DMS53 (cell line): ENCODE measurements around the gene NVL.
A peak's percentile ranks its signal among the peaks of the same experiment; 100 is the strongest.

ENCODE experiments used
- DNase-seq: peaks from one replicate; lab custom pipeline; 2025; lab: John Stamatoyannopoulos, UW

Gene NVL

DNA sequence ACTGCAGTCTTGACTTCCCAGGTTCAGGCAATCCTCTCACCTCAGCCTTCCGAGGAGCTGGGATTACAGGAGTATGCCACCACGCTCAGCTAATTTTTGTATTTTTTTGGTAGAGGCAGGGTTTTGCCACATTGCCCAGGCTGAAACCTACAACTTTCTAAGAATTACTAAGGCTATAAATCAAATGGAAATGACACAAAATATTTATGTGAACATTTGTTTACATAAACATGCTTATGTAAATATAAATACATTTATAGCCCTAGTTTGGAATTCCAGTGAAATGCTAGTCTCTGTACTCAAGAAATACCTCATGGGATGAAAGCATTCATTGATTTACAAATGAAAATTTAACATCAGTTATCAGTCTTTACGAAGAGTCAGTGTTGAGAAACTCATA, 47.8 kb downstream of the NVL start:
- DNase-seq: no peak

DNA sequence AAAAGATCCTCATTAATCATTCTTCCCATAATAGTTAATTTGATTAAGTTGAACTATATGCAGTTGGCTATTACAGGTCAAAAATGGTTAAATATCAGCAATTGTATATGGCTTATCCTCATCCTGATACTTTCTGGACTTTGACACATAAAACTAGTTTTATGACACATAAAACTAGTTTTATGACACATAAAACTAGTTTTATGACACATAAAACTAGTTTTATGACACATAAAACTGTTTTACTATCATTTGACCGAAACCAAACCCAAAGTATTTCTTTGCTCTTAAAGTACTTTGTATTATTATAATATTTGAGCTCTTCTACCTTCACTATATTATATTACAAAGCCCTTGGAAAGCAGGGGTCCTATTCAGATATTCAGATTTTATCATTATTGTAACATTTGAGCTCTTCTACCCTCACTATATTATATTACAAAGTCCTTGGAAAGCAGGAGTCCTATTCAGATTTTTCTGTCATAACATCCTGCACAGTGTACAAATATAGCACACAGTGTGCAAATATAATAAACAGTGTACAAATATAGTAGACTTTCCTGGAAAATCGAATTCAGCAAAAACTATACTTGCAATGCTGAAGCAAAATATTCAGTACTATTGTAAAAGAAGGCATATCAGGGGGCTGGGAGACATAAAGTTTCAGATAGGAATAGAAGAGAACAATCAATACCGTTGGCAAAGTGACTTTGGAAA, 53.0 kb downstream of the NVL start:
- DNase-seq: no peak

DNA sequence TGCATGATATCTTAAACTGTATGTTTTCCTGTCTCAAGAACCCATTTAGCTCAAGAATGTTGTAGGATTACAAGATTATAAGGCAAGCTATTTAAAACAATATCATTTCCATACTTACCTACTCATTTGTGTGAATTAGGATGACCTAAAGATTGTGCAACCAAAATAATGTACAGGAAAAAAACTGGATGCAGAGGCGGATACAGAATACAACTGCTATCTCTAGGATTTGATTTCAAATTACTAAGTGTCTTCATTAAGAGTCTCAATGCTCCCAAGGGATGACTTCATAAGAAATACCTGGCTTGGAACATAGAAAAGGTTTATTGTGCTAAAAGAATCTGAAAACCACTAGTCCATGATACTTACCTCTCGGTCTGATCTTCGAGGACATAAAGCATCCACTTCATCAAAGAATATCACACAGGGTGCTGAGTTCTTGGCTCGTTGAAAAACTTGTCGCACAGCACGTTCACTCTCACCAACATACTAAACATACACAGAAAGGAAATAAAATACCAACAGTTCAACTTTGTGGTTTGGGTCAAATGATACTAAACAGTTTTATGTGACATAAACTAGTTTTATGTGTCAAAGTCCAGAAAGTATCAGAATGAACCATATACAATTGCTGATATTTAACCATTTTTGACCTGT, 54.9 kb downstream of the NVL start:
- DNase-seq: no peak

DNA sequence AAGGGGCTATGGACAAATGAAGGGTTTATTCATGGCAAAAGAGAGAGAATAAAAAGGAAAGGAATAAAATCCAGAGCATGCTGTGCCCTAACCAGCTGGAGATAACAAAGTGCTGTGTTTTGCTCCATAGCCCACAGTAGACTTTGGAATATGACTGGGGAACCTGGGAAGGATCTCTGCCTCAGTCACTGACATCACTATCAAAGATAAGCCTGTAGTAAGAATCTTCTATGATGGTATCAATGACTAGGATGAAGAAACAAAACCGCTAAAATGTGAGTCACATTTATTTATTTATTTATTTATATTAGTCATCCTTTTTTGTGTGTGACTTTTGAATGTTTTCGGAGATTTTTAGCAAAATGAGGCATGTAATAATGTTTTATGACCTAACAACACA, 56.3 kb downstream of the NVL start:
- peak; percentile 11 for DNase-seq

DNA sequence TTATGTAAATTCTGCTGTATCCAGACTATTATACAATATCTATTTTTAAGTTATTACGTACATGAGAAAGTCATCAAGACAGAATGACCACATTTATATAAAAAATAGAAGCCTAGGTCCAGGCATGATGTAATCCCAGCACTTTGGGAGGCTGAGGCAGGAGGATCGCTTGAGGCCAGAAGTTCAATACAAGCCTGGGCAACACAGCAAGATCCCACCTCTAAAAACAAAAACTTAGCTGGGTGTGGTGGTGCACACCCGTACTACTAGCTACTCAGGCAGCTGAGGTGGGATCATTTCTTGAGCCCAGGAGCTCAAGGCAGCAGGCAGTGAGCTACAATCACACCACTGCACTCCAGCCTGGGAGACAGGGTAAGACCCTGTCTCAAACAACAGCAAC, 58.9 kb downstream of the NVL start:
- no peak for DNase-seq

DNA sequence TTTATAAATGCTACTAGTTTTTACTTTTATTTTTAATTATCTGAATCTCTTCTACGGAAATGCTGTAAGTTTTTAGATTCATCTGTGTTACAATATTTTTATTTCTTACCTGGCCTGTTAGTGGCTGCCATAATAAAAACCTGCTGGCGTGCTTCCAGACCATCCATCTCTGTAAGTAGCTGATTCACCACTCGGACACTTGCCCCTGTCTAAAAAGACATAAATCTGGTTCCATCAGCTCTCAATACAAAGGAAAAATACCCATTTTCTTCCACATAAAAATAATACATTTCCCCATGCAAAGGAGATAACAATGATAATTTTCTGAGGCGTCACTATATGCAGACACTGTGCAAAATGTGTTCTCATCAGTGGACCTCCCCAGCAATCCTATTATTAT, 62.0 kb downstream of the NVL start:
- no peak for DNase-seq

DNA sequence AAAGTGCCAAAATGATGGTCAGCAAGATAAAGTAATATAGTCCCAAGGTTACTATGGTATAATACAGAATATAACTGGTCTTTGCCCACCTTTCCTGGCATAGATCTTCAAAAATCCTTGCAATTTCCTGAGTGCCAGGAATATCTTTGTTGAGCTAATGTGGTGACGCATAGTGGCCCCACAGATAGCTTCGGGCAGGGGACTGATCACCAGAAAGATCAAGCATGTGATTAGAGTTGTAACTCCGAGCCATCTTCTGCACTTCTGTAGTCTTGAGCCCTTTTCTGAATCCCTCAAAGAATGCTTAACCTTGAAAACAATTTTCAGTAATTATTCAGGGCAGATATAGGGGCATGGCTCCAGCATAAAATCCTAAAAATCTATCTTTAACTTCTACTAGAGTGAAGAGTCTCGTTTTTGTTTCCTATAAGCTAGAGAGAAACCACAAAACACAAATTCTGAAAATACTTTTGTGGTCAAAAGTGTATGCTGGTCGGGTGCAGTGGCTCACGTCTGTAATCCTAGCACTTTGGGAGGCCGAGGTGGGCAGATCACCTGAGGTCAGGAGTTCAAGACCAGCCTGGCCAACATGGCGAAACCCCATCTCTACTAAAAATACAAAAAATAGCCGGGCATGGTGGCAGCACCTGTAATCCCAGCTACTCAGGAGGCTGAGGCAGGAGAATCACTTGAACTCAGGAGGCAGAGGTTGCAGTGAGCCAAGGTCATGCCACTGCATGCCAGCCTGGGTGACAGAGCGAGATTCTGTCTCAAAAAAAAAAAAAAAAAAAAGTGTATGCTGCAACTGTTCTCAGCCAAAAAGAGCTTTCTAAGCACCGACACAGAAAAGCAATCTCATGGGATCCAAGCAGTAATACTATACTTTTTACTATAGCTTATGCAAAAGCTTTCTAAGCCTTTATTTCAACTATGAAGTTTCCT, 62.8 kb downstream of the NVL start:
- DNase-seq: no peak

DNA sequence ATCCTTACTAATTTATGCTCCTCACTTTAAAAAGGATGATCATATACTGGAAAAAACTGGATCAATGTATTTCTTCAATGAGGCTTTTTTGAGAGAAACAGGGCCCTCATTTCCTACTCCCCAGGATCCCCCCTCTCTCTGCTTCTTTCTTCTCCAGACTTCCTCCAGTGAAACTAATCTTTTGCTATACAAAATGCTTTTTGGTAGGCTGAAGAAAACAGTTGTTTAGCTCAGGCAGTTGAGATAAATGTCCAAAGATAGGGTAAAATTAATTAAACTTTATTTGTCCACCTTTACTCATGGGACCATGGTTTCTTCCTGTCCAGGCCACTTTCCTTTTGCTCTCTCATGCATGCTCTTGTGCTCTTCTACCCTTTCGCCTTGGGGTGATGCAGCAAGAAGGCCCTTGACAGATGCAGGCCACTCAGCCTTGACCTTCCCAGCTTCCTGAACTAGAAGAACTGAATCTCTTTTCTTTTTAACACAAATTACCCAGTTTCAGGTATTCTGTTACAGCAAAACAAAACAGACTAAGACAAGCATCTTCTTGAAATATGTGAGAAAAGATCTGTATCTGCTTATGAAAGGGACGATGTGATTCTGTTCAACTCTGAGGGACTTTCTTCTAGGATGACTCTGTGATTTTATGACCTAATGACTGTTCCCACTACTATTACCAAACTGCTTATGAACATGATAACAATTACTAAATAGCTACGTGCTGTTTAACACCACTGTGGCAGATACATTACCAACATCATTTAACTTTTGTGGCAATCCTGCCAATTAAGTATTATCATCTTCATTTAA, 63.7 kb downstream of the NVL start:
- DNase-seq: no peak

DNA sequence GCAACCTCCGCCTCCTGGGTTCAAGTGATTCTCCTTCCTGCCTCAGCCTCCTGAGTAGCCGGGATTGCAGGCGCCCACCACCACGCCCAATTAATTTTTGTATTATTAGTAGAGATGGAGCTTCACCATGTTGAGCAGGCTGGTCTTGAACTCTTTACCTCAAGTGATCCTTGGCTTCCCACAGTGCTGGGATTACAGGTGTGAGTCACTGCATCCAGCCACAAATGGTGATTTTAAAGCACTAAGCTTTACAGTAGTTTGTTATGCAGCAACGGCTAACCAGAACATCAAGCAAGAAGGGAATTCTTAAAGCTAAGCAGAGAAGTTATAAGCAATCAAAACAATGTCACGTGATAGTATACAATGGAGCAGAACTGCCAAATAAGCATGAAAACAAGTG, 65.7 kb downstream of the NVL start:
- DNase-seq: no peak

DNA sequence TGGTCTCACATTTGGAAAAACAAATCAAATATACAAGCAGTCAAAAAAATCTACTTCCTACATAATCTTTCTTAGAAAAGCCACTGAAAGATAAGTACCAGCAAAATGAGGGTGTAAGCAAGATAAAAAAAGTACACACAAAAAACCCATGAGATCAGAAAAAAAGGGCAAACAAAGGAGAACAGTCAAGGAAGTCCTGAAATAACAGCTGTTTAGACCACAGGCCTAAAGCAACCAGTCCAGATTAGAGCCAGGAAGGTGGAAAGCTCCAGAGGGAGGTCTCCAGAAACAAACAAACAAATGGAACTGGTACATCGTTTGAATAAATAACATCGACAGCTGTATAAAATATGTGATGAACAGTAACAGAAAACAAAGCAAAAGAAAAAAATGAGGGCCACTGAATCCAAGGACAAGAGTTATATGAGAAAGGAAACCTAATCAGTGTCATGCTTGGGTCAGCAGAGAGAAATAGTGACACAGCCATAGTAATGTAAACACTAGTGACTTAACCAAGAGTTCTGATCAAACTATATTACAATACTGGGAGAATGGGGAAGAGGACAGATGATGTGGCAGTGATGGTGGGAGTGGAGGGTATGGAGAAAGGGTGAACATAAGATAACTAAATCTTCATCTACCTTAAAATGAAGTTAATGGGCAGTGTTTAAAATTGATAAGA, 67.5 kb downstream of the NVL start:
- peak; percentile 63 for DNase-seq

DNA sequence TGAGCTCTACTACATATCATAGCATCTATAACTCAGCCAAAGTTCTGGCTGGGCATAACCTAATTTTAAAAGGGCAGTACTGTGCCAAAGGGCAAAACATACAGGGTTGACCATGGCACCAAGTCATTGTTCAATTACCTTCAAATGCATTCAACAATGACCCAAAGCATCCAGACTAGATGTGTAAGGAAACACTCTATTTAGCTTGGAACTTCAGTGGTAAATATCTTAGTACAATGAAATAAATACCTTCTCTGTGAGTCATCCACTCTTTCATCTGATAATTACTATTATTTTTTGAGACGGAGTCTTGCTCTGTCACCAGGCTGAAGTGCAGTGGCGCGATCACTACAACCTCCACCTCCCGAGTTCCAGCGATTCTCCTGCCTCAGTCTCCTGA, 70.0 kb downstream of the NVL start:
- DNase-seq: no peak

DNA sequence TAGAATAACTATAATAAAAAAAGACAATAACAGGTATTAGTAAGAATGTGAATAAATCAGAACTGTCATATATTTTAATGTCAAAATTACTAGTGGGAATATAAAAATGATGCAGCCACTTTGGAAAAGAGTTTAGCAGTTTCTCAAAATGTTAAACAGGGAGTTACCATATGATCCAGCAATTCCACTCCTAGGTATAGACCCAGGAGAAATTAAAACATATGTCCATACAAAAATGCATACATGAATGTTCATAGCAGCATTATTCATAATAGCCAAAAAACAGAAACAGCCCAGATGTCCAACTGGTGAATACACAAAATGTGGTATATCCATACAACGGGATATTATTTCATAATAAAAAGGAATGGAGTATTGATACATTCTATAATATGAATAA, 71.6 kb downstream of the NVL start:
- DNase-seq: no peak

DNA sequence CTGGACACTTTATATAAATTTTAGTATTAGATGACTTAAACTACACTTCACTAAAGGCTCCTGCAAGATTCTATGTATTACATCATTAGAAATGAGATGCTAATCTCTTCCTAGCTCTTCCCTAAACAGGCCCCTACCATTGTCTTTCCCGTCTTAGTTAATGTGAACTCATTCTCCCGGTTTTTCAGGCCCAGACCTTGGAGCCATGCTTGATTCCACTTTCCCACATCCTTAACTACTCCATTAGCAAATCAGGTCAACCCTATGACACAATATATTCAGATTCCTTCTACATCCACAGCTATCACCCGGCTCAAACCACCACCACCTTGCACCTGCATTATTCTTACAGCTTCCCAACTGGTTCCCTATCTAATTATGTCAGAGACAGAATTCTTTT, 73.3 kb downstream of the NVL start:
- no peak for DNase-seq

DNA sequence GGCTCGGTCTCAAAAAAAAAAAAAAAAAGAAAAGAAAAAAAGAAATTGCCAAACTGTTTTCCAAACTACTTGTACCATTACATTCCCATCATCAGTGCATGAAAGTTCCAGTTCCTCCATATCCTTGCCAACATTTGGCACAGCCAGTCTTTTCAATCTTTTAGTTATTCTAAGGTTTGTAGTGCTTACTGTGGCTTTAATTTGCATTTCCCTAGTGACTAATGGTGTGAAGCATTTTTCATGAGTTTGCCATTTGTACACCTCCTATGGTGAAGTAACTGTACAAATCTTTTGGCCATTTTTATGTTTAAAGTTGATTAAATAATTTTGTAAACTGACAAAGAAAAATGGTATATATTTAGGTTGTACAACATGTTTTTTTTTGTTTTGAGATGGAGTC, 76.3 kb downstream of the NVL start:
- DNase-seq: no peak

DNA sequence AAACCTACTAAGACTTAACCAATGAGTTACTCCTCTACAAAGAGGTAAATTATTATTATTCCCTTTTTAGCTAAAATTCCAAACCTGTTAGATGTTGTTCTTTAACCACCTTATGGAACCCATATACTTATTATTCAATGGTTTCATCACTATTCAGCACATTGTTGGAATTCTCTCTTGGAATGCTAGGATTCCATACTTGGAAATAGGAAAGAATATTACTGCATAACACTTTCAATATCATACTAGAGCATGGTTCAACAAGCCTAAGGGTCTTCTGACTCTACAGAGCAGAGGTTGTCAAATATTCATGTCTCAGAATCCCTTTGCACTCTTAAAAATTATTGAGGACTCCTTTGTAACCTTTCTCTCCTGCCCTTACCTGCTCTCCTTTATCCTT, 77.5 kb downstream of the NVL start:
- DNase-seq: no peak

DNA sequence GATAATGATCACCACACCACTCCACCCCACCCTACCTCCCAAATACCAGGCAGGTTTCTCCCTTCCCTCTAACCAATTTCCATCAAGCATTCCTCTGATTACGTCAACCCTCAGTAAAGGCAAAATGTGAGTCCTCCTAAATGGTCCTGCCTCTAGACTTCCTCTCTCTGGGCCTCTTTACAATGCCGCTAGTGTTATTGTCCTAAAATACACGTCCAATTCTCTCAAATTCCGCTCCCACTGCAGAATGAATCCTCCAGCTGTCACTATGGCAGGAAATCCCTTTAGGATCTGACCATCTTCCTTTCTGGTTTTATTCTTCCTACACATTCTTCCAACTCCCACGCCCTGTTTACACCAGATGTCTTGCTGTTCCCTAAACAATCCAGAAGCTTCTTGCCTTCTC, 78.2 kb downstream of the NVL start:
- no peak for DNase-seq

DNA sequence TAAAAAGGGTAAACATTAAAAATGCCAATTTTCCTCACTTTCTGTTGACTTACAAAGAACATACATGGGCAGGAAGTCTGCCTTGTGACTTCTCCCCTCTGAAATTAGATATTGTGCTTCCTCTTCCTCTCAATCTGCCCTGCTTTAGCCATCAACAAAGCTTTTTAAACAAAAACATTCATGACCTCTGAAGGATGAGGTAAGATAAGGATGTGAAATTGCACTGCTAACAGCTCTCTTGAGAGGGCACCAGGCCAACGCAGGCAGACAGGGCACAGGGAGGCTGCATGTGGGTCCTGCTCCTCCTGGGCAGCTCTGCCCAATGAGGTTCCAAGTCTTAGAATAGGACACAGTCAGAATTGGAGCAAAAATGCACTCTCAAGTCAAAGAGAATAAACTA, 84.8 kb downstream of the NVL start:
- peak; percentile 72 for DNase-seq

DNA sequence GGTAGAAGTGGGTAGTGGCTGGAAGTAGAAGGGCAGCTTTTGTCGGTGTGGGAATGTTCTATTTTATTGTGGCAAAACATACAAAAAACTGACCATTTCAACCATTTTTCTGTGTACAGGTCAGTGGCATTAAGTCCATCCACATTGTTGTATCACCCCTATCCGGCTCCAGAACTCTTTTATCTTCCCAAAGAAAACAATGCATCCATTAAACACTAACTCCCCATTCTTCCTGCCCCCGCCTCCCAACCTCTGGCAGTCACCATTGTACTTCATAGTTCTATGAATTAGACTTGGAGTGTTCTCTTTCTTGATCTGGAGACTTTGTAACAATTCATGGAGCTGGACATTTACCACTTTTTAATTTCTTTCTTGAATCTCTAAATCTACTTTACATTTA, 91.2 kb downstream of the NVL start:
- DNase-seq: no peak

DNA sequence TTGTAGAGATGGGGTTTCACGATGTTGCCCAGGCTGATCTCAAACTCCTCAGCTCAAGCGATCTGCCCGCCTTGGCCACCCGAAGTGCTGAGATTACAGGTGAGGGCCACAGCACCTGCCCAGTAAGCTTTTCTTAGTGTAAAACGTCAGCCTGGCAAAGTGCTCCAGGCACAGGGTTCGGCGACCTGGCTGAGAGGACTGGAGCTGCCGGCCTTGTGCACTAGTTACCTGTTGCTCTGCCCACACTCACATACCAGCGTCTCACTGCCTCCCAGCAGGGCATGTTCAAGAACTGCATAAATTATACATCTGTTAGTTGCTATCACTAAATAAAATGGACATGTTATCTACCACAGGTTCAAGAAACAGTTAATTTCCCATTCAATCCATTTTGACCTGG, 91.8 kb downstream of the NVL start:
- no peak for DNase-seq

DNA sequence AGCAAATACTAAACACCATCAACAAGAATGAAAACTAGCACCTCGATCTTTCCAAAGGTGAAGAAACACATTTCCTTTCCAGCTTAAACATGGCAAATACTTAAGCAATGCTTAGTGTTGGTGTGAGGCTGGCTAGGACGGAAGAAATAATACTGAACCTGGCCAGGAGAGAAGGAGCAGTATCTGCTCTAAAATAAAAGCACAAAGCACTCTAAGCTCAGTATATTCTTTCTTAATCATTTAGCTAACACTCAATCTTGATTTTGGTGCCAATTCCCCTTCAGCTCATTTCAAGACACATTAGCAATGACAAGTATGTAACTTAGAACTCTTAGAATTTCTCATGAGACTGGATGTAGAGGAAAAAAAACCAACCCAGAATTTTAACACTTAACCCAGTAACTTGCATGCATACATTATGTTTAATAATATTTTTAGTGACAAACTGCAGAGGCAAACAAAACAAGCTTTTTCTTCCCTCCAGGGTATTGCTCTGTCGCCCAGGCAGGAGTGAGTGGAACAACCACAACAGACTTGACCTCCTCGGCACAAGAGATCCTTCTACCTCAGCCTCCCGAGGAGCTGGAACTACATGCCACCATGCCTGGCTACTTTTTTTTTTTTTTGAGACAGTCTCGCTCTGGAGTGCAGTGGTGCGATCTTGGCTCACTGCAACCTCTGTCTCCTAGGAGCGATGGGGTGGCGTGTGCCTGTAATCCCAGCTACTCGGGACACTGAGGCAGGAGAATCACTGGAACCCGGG, 92.7 kb downstream of the NVL start:
- DNase-seq: no peak
